Suppressor macrophage treated with lipopolysaccharide for 1 hour (primary cell): Measurements from ENCODE around the gene AGTRAP.

Source experiments
- DNase-seq, 3 donors: peaks; one replicate each; pipeline ENCODE4 v3.0.0-alpha.2; 2020 to 2022

AGTRAP gene

GRCh38 chr1:11735854-11736745 lies at the start of gene AGTRAP:
Gene AGTRAP, plus strand, starts transcription at chr1:11736136. Its CDS starts 73 bp downstream, at chr1:11736209.
- DNase-seq = peak; percentile 94 to 97 (median 97)

GRCh38 chr1:11688506-11688905 lies 47.4 kb upstream of the AGTRAP start:
- DNase-seq = no peak

GRCh38 chr1:11690397-11691301 lies 45.3 kb upstream of the AGTRAP start:
- DNase-seq = peak; percentile 26 to 37 (median 33)

GRCh38 chr1:11691302-11691914 lies 44.5 kb upstream of the AGTRAP start, which contains the start of gene DRAXIN:
Gene DRAXIN, plus strand, starts transcription at chr1:11691710. Its CDS starts 14,549 bp downstream, at chr1:11706259.
- peak in 1 of 3 donors; percentile 52 for DNase-seq

GRCh38 chr1:11691928-11692711 lies 43.8 kb upstream of the AGTRAP start:
- no peak for DNase-seq

GRCh38 chr1:11693024-11693590 lies 42.8 kb upstream of the AGTRAP start:
- DNase-seq = peak; percentile 90 to 92 (median 90)

- no peak for DNase-seq
Observed at GRCh38 chr1:11693917-11694316, 42.0 kb upstream of the AGTRAP start.

- DNase-seq = no peak
Observed at GRCh38 chr1:11695861-11696260, 40.1 kb upstream of the AGTRAP start.

GRCh38 chr1:11697188-11697892 lies 38.6 kb upstream of the AGTRAP start:
- no peak for DNase-seq

- DNase-seq = no peak
Observed at GRCh38 chr1:11697893-11698210, 38.1 kb upstream of the AGTRAP start.

- no peak for DNase-seq
Observed at GRCh38 chr1:11700601-11701467, 35.1 kb upstream of the AGTRAP start.

GRCh38 chr1:11701551-11701961 lies 34.4 kb upstream of the AGTRAP start:
- DNase-seq = no peak

GRCh38 chr1:11701981-11702803 lies 33.7 kb upstream of the AGTRAP start:
- DNase-seq = no peak

GRCh38 chr1:11703357-11704193 lies 32.4 kb upstream of the AGTRAP start:
- peak in 2 of 3 donors; percentile 28 to 35 for DNase-seq

- no peak for DNase-seq
Observed at GRCh38 chr1:11704194-11704529, 31.8 kb upstream of the AGTRAP start.

- no peak for DNase-seq
Observed at GRCh38 chr1:11704691-11705475, 31.1 kb upstream of the AGTRAP start.

GRCh38 chr1:11705596-11705995 lies 30.3 kb upstream of the AGTRAP start:
- DNase-seq = no peak

GRCh38 chr1:11706292-11706691 lies 29.6 kb upstream of the AGTRAP start:
- no peak for DNase-seq
